H9 (cell line): ENCODE results near the gene TNK2. TPM values are rescaled to one million over a fixed set of nuclear protein-coding genes. Genes with fewer than 3 reads are reported as not detected.
"Not testable (repeated sequence)": the region's sequence is repeated elsewhere in the genome, so short reads cannot be mapped to it uniquely, and the experiment has no call there.

Experiments
- DNase-seq: peaks from one replicate; pipeline ENCODE4 v3.0.0-alpha.2; 2017
- H2AFZ ChIP-seq: one replicate; pipeline ENCODE4 v1.6.1; 2013; ENCODE audit warnings: mild to moderate bottlenecking, low read length, control low read depth, moderate library complexity
- H2AK5ac ChIP-seq: 2 replicates; pipeline ENCODE4 v1.6.1; 2013; ENCODE audit warnings: low read length, control low read depth, mixed read lengths; ENCODE audit not compliant: insufficient read length
- H2BK120ac ChIP-seq: one replicate; pipeline ENCODE4 v1.6.1; 2013; ENCODE audit warnings: low read depth, mild to moderate bottlenecking, low read length, control low read depth, inconsistent platforms; ENCODE audit not compliant: poor library complexity, severe bottlenecking
- H2BK12ac ChIP-seq: 2 replicates; pipeline ENCODE4 v1.6.1; 2013; ENCODE audit warnings: low read length, control low read depth, mixed read lengths, low read depth; ENCODE audit not compliant: insufficient read length
- H2BK15ac ChIP-seq: 2 replicates; pipeline ENCODE4 v1.6.1; 2013; ENCODE audit warnings: low read depth, low read length, control low read depth
- H2BK20ac ChIP-seq: one replicate; pipeline ENCODE4 v1.6.1; 2013; ENCODE audit warnings: low read depth, mild to moderate bottlenecking, low read length, control low read depth, inconsistent platforms; ENCODE audit not compliant: poor library complexity, severe bottlenecking
- H2BK5ac ChIP-seq: 2 replicates; pipeline ENCODE4 v1.6.1; 2013; ENCODE audit warnings: low read length, control low read depth, mixed read lengths; ENCODE audit not compliant: insufficient read length
- H3K14ac ChIP-seq: 2 replicates; pipeline ENCODE4 v1.6.1; 2013; ENCODE audit warnings: low read length, control low read depth; ENCODE audit not compliant: insufficient read depth
- H3K18ac ChIP-seq: 2 replicates; pipeline ENCODE4 v1.6.1; 2013; ENCODE audit warnings: low read depth, mild to moderate bottlenecking, mixed read lengths, low read length, control low read depth; ENCODE audit not compliant: insufficient read length
- H3K23ac ChIP-seq: 2 replicates; pipeline ENCODE4 v1.6.1; 2013; ENCODE audit warnings: low read length, control low read depth, mixed read lengths, low read depth; ENCODE audit not compliant: insufficient read length
- H3K23me2 ChIP-seq: 2 replicates; pipeline ENCODE4 v1.6.1; 2013; ENCODE audit warnings: low read depth, mild to moderate bottlenecking, mixed read lengths, low read length, control low read depth; ENCODE audit not compliant: insufficient read length, poor library complexity, severe bottlenecking
- H3K27ac ChIP-seq: 2 replicates; pipeline ENCODE4 v1.5.1; 2013; ENCODE audit warnings: low read length, control low read depth, mixed read lengths, low read depth; ENCODE audit not compliant: insufficient read length
- H3K27me3 ChIP-seq: 2 replicates; pipeline ENCODE4 v1.6.1; 2013; ENCODE audit warnings: low read length, control low read depth, inconsistent platforms; ENCODE audit not compliant: insufficient read depth
- H3K4ac ChIP-seq: 2 replicates; pipeline ENCODE4 v1.6.1; 2013; ENCODE audit warnings: low read depth, mild to moderate bottlenecking, control low read depth, inconsistent platforms, low read length, moderate library complexity
- H3K4me1 ChIP-seq: 2 replicates; pipeline ENCODE4 v1.6.1; 2013; ENCODE audit warnings: low read length, control low read depth, inconsistent platforms; ENCODE audit not compliant: insufficient read depth
- H3K4me2 ChIP-seq: 2 replicates; pipeline ENCODE4 v1.6.1; 2013; ENCODE audit warnings: low read length, control low read depth, mixed read lengths; ENCODE audit not compliant: insufficient read length, insufficient read depth
- H3K56ac ChIP-seq: 2 replicates; pipeline ENCODE4 v1.6.1; 2013; ENCODE audit warnings: low read depth, mild to moderate bottlenecking, mixed read lengths, low read length, control low read depth; ENCODE audit not compliant: insufficient read length
- H3K79me1 ChIP-seq: 2 replicates; pipeline ENCODE4 v1.6.1; 2013; ENCODE audit warnings: low read depth, mild to moderate bottlenecking, moderate library complexity, low read length, control low read depth, inconsistent platforms; ENCODE audit not compliant: insufficient read depth, poor library complexity, severe bottlenecking
- H3K79me2 ChIP-seq: 2 replicates; pipeline ENCODE4 v1.6.1; 2013; ENCODE audit warnings: low read length, control low read depth, inconsistent platforms; ENCODE audit not compliant: insufficient read depth
- H3K9ac ChIP-seq: 2 replicates; pipeline ENCODE4 v1.6.1; 2013; ENCODE audit warnings: low read length, control low read depth, mixed read lengths; ENCODE audit not compliant: insufficient read length; ENCODE audit errors: extremely low read depth
- H3K9me3 ChIP-seq: one replicate; pipeline ENCODE4 v1.6.1; 2013; ENCODE audit warnings: low read depth, low read length, inconsistent platforms; ENCODE audit not compliant: control insufficient read depth
- H3T11ph ChIP-seq: one replicate; pipeline ENCODE4 v1.6.1; 2013; ENCODE audit warnings: mild to moderate bottlenecking, low read length, control low read depth, inconsistent platforms
- H4K20me1 ChIP-seq: one replicate; pipeline ENCODE4 v1.6.1; 2013; ENCODE audit not compliant: control insufficient read depth, insufficient read length, insufficient read depth
- H4K5ac ChIP-seq: 2 replicates; pipeline ENCODE4 v1.6.1; 2013; ENCODE audit warnings: low read depth, mild to moderate bottlenecking, mixed read lengths, low read length, control low read depth; ENCODE audit not compliant: insufficient read length
- H4K8ac ChIP-seq: replicated peaks from 2 replicates; pipeline ENCODE4 v1.6.1; 2013; ENCODE audit warnings: low read length, control low read depth, mixed read lengths, low read depth; ENCODE audit not compliant: insufficient read length
- H4K91ac ChIP-seq: 2 replicates; pipeline ENCODE4 v1.6.1; 2013; ENCODE audit warnings: low read depth, mild to moderate bottlenecking, moderate library complexity, mixed read lengths, low read length, control low read depth; ENCODE audit not compliant: insufficient read length
- H3K27ac Mint-ChIP-seq, 3 experiments: 2 replicates in 2 of 3; 3 replicates in 1 of 3; pipeline ENCODE4 v1.8.0; 2020 to 2021; ENCODE audit warnings: mixed read lengths in 3 of 3, mild to moderate bottlenecking in 1 of 3, moderate library complexity in 1 of 3
- H3K27me3 Mint-ChIP-seq: 2 replicates; pipeline ENCODE4 v1.8.0; 2021; ENCODE audit warnings: low read depth, mild to moderate bottlenecking, moderate library complexity, mixed read lengths
- H3K36me3 Mint-ChIP-seq, 3 experiments: 2 replicates in 2 of 3; 3 replicates in 1 of 3; pipeline ENCODE4 v1.8.0; 2020 to 2021; ENCODE audit warnings: low read depth in 3 of 3, mixed read lengths in 3 of 3; ENCODE audit not compliant: insufficient read depth in 1 of 3
- H3K4me1 Mint-ChIP-seq, 2 experiments: 2 replicates each; pipeline ENCODE4 v1.8.0; 2020; ENCODE audit warnings: mixed read lengths in 2 of 2
- H3K4me3 Mint-ChIP-seq, 2 experiments: 2 replicates in 1 of 2; 3 replicates in 1 of 2; pipeline ENCODE4 v1.8.0; 2020 to 2021; ENCODE audit warnings: mild to moderate bottlenecking in 2 of 2, mixed read lengths in 2 of 2, moderate library complexity in 1 of 2
- H3K9me3 Mint-ChIP-seq, 2 experiments: 2 replicates in 1 of 2; 3 replicates in 1 of 2; pipeline ENCODE4 v1.8.0; 2020; ENCODE audit warnings: mild to moderate bottlenecking in 2 of 2, mixed read lengths in 2 of 2, moderate library complexity in 1 of 2
- WGBS: extraction: QIAGEN DNeasy Blood & Tissue Kit; methylation state at CpG from one replicate; pipeline ENCODE4 v1.1.7; 2013; ENCODE audit warnings: missing lambda C conversion rate, low lambda C conversion rate, mixed read lengths; ENCODE audit not compliant: insufficient read length; ENCODE audit errors: extremely low coverage; 5-methylcytosine and 5-hydroxymethylcytosine counted together
- total RNA-seq: library from RNA; stranded (reverse); gene quantifications from 2 replicates; pipeline ENCODE4 v1.2.1, GENCODE V29; 2021

Gene TNK2
- total RNA-seq, 1 experiment from 2014 or later = 34.5 TPM

- H2BK15ac ChIP-seq, H3K9ac ChIP-seq, H3K18ac ChIP-seq, H4K5ac ChIP-seq, H3K4me1 ChIP-seq, H3K23ac ChIP-seq, H2BK20ac ChIP-seq, DNase-seq, H3K79me2 ChIP-seq, H3T11ph ChIP-seq, H2BK5ac ChIP-seq, H3K9me3 Mint-ChIP-seq, H3K4ac ChIP-seq, H2AFZ ChIP-seq, H3K79me1 ChIP-seq, H4K20me1 ChIP-seq, H3K56ac ChIP-seq, H4K91ac ChIP-seq, H3K23me2 ChIP-seq, H3K4me2 ChIP-seq, H3K9me3 ChIP-seq, H3K14ac ChIP-seq, H3K4me3 Mint-ChIP-seq, H4K8ac ChIP-seq, H2BK12ac ChIP-seq, H3K27ac ChIP-seq, H3K27ac Mint-ChIP-seq, H3K27me3 Mint-ChIP-seq, H2AK5ac ChIP-seq, H2BK120ac ChIP-seq, H3K27me3 ChIP-seq, H3K4me1 Mint-ChIP-seq: not testable (repeated sequence)
- H3K36me3 Mint-ChIP-seq = peaks cover 14 to 23% (median 18%) of the 10 kb centered on the region in 3 experiments; a peak in 6 of 7 replicates
- WGBS = no CpG with 5 or more reads among the region's 13 CpGs
Measured at GRCh38 chr3:195950731-195951130, 42.4 kb upstream of the TNK2 start.

- not testable (repeated sequence) for H3K4me1 ChIP-seq, H2BK15ac ChIP-seq, H4K20me1 ChIP-seq, H3K4me3 Mint-ChIP-seq, H3K9ac ChIP-seq, H3K23me2 ChIP-seq, H3K14ac ChIP-seq, H2BK20ac ChIP-seq, H2BK12ac ChIP-seq, H2AK5ac ChIP-seq, H3K27ac Mint-ChIP-seq, H2BK5ac ChIP-seq, H4K8ac ChIP-seq, H3K18ac ChIP-seq, H3K4ac ChIP-seq, H3K27ac ChIP-seq, H3K56ac ChIP-seq, H2BK120ac ChIP-seq, H4K5ac ChIP-seq, H4K91ac ChIP-seq, H3K79me1 ChIP-seq, H3K4me2 ChIP-seq, H3K23ac ChIP-seq, H3K9me3 Mint-ChIP-seq, H3T11ph ChIP-seq, H3K79me2 ChIP-seq, H2AFZ ChIP-seq, H3K27me3 ChIP-seq, DNase-seq, H3K27me3 Mint-ChIP-seq, H3K9me3 ChIP-seq, H3K4me1 Mint-ChIP-seq
- no CpG with 5 or more reads among the region's 4 CpGs for WGBS
- peaks cover 20 to 28% (median 23%) of the 10 kb centered on the region in 3 experiments for H3K36me3 Mint-ChIP-seq
Measured at GRCh38 chr3:195950164-195950563, 41.8 kb upstream of the TNK2 start.
